ENCODE data around the gene FNDC3B.

DNA sequence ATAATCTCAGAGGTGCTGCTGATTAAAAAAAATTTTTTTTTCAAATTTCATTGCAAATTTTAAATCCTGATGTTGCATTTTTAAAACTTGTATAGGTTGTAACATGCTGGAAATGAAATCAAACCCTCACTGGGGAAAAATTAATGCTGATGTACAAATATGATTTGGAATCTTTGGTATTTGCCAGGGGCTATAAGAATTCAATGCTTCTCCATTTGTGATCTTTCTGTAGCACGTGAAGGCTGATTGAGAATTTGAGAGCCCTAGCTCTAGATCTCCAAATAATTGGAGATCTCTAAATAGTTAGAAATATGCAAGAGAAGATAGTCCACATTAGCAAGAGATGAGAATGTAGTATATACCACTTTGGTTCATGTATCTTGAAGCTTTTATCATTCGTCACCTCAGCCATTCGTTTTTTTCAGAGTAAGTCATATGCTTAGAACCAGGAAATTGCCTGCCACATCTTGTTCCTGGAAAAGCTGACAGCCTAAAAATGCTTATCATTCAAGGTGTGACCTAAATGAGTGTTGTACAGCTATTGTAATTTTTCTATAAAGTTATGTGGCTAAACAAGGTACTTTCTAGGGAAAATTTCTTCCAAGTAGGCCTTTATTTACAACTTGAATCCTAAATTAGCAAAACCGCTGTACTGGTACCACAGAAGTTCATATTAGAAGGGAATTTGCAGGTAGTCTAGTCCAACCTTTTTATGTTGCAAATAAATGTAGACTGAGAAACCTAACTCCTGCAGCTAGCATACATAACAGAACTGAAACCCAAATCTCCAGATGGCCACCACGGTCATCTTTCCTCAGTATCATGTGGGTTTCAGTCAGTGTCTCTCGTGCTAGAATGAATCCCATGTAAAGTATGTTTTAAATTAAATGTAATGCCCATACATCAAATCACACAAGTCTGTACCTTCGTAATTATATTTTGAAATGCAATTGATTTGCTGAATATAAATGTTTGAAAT is 48.5 kb downstream of the FNDC3B start:
- TF ChIP-seq, protein P1, sequence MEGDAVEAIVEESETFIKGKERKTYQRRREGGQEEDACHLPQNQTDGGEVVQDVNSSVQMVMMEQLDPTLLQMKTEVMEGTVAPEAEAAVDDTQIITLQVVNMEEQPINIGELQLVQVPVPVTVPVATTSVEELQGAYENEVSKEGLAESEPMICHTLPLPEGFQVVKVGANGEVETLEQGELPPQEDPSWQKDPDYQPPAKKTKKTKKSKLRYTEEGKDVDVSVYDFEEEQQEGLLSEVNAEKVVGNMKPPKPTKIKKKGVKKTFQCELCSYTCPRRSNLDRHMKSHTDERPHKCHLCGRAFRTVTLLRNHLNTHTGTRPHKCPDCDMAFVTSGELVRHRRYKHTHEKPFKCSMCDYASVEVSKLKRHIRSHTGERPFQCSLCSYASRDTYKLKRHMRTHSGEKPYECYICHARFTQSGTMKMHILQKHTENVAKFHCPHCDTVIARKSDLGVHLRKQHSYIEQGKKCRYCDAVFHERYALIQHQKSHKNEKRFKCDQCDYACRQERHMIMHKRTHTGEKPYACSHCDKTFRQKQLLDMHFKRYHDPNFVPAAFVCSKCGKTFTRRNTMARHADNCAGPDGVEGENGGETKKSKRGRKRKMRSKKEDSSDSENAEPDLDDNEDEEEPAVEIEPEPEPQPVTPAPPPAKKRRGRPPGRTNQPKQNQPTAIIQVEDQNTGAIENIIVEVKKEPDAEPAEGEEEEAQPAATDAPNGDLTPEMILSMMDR (IDR thresholded peaks at IDR 0.05; ENCODE audit: insufficient read depth, low read length, poor library complexity, severe bottlenecking), result no peak
- no peak for TF ChIP-seq EZH2phosphoT487 (conservative IDR thresholded peaks at IDR 0.05; ENCODE audit: low read length)

Measured in SU-DHL-6 (cell line).